OCI-M2 (cell line): ENCODE measurements around the gene NF2.

Experiments
- DNase-seq: peaks from one replicate; lab custom pipeline; 2025; ENCODE audit not compliant: unreplicated experiment; lab: John Stamatoyannopoulos, UW

The NF2 gene

DNA sequence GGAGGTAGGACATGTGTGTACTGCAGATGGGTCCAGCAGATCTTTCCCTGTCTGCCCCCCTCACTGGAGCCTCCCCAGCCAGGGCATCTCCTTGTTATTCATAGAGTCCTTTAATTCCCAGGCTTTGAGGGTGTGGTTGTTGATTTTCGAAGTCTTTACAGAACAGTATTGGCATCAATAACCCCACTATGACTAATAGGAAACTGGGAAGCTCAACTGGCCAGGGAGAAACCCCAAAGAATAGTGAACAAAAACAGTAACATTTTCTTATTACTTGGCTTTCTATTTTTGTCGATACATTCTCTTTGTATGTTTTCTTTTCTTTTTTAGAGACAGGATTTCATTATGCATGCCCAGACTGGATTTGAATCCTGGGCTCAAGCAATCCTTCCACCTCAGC, 57.9 kb downstream of the NF2 start:
- no peak for DNase-seq

DNA sequence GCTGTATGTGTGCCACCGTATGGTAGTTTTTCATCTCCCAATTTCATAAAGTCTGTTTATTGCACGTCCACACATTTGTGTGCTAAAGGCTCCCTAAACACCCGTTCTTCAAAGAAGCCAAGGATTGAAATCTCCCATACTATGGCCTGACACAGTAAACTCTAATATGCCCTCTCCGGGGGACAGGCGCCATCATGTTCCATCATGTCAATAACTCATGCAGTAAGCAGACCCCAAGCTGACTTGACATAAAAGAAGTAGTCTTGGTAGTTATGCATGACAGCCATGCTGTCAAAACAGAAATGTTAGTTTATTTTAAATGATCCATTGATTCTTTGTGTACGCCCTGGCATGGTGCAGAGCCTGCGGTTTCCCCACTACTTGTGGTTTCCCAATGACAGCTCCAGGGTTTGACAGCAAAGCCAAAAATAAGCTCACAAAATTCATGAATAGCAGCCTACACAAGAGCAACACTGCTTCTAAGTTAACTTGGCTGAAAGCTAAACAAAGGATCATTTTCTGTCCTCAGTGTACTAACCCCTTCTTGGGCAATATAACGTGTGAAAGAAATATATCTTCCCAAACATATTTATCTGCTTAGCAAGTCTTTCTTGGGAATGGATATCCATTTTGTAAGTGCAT, 59.9 kb downstream of the NF2 start:
- DNase-seq, result no peak

DNA sequence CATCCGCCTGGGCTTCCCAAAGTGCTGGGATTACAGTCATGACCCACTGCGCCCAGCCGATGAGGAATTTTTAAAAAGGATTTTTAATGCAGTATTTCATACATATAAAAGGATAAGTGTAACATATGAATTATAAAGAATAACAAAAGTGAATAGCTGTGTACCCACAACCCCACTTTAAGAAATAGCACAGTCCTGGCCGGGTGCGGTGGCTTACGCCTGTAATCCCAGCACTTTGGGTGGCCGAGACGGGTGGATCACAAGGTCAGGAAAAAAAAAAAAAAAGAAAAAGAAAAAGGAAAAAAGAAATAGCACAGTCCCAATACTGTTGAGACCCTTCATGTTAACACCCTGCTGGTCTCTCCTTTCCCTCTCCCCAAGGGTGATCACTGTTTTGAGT, 62.1 kb downstream of the NF2 start:
- DNase-seq, result no peak

DNA sequence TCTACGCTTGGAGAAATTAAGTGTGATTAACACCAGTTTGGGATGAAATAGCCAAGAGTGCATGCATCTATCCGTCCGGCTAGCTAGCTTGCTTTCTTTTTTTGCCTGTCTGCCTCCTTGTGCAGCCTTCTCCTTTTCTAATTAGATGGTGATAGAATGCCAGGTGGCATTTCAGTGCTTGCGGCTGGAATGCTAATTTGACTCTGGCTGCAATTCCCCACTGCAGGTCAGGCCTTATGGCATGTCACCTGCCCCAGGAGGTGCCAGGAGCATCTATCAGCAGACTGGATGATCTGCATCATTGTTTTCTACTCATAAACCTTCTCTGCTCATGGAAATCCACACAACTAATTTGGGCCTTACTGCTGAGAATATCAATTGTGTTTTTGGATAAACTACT, 65.2 kb downstream of the NF2 start:
- no peak for DNase-seq

- DNase-seq, result no peak
Observed at GRCh38 chr22:29670626-29671025, 67.2 kb downstream of the NF2 start.

DNA sequence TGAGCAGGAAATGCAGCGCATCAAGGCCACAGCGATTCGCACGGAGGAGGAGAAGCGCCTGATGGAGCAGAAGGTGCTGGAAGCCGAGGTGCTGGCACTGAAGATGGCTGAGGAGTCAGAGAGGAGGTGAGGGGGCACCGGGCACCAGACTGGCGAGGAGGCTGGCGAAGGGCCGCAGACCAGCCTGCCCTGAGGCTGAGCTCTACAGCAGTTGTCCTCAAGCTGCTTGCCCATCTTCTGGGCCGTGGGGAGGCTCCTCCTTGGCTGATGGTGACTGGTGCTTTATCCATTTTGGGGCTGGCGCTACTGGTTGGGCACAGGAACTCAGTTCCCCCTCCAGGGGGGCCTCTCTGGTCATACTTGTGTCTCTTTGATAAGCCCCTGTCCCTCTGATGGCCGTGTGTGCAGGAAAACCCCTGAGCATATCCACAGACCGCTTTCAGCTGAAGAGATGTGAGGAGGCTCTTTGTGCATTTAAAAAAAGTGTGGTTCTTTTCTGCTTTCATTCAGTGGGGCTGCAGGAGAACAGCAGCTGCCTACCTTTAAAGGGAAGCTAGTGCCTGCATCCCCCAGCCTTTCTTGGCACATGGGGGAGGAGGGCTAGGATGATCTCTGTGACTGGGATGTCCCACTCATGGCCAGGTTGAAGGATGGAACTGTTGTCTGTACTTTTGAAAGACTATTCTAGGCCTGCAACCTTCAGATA, 70.1 kb downstream of the NF2 start:
- DNase-seq, result no peak

- no peak for DNase-seq
Observed at GRCh38 chr22:29674121-29674520, 70.7 kb downstream of the NF2 start.

GRCh38 chr22:29679316-29679715, 75.9 kb downstream of the NF2 start:
- DNase-seq, result no peak

GRCh38 chr22:29683536-29683935, 80.1 kb downstream of the NF2 start:
- DNase-seq, result no peak

DNA sequence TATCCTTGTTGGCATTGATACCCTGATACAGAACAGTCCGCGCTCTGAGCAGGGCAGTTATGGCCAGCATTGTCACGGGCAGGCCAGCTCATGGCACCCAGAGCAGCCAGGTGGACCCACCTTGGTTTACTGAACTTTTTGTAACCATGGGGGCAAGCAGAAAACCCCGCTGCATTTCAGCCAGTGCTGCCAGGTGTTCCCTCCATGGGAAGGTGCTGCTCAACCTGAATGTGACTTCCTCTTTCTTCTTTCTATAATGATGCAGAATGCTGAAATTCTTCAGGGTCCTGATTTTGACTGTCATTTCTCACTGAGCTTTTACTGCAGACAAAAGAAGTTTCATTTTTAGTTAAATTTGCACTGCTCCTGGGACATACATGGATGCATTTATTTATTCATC, 80.8 kb downstream of the NF2 start:
- DNase-seq, result no peak

GRCh38 chr22:29689206-29689879, 85.9 kb downstream of the NF2 start:
- no peak for DNase-seq

- DNase-seq, result no peak
Observed at GRCh38 chr22:29689880-29690213, 86.4 kb downstream of the NF2 start.

DNA sequence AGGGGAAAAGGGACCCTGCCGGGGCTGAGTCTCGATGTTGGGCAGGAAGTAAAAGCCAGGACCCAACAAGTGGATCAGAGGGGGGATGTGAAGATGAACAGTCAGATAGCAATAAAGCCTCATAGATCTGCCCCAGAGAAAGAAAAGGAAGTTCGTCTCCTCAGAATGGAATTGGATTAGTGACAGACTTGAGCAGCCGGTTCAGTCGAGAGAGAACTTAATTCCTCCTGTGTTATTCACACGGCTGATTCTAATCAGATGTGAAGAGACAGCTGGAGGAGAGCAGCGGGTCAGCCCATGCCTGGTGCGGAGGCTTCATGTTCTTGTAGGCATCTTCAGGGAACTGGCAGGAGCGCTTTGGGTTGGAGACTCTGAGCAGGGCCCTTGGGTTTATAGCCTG, 87.0 kb downstream of the NF2 start:
- DNase-seq, result no peak

DNA sequence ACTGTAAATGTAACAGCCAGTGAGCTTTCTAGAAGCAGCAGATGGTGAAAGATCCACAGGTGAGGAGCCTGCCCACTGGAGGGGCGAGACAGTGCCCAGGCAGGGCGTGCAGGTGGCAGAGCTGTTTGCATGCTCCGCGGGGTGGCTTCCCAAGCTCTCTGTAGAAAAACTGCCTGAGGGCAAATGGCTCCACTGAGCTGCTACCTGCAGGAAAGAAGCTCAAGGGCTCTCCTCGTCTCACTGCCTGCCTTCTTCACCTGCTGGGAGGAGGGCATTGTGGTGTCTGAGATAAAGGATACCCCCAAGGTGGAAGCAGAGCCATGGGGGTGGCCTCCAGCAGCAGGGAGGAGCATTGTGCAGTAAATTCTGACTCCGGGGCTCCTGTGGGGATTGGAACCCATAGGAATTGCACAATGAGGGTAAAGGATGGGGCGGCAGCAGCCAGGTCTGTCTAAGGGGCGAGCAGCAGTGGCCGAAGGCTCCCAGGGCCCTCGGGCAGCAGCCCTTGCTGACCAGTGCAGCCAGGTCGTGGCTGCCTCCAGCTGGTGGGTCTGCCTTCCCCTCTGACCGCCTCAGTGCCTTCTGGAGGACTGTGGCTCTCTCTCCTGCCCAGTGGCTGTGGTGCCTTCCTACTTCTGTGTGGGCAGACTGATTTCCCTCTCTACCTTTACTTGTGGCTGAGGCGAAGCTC, 88.3 kb downstream of the NF2 start:
- DNase-seq, result no peak

DNA sequence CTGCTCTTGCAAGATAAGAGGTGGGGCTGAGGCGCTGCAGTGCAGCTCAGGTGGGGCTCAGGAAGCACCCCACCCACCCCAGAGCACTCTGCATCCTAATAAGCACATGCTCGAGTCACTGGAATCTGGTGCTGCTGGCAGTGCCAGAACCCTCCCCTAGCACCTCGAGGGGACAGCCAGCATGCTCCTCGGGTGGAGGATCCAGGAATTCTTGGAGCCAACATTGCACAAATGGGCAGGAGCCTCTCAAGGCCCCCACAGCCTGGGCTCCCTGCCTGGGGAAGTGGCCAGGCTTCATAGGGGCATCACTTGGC, 88.9 kb downstream of the NF2 start:
- DNase-seq, result no peak

- DNase-seq, result no peak
Observed at GRCh38 chr22:29693161-29693560, 89.7 kb downstream of the NF2 start.

- DNase-seq, result no peak
Observed at GRCh38 chr22:29693671-29694070, 90.2 kb downstream of the NF2 start.

DNA sequence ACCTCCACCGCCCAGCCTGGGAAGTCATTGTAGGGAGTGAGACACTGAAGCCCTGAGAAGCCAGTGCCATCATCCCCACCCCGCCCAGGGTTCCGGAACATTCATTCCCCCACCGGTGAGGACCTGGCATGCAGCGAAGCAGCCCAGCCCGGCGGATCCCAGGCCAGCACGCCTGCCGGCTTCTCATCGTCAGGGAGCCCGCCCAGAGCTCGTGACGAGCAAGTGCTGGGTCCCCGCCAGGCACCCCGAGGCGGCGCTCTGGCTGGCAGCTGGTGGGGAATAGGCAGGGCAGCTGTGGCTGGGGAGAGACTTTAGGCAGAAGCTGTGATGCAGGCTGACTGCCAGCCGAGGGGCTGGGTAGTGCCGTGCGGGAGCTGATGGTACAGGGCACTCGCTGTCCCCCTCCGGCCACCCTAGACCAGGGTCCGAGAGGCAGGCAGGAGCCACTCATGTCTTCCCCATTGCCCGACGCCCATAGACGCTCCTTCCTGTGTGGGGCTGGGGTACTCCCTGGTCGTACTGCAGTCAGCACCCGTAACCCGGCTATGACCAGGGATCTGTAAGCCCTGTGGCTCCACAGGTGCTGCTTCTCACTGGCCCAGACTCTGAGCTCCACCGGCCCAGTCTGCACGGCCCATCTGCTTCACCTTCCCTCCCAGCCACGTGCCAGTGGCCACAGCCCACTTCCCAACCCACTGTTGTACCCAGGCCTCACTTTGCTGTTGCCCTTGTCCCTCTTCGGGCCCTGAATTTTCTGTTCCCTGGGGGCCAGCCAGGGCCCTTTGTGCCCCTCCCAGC, 91.9 kb downstream of the NF2 start:
- no peak for DNase-seq

DNA sequence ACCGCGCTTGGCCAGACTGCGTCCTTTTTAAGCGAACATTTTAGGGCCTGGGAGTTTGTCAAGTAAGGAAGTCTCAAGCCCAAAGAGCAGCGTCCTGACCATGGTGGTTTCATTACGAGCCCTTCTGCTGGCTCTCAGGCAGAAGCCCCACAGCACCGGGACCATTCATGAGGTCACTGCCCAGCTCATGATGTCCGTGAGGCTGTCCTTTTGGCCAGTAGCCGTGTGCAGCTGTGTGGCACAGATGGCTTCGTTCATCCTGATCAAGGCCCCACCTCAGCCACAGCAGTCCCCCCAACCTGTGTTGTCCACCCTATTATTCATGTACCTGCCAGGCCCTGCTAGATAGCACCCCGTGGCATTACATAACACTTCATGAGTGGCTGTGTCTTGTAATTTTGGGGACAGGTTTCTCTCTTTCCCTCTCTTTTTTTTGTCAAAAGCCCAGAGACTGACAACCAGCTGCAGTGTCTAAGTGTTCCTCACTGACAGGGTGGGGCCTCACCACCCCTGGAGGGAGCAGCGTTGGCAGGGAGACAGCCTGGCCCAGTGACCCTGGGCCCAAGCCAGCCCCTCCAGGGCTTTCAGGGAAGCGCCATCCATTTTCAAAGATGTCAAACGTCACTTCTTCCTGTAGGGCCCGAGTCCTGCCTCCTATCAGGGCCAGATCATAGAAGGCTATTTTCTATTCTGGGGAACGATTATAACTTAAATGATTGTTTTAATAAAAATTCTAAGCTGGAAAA, 94.6 kb downstream of the NF2 start:
- no peak for DNase-seq

DNA sequence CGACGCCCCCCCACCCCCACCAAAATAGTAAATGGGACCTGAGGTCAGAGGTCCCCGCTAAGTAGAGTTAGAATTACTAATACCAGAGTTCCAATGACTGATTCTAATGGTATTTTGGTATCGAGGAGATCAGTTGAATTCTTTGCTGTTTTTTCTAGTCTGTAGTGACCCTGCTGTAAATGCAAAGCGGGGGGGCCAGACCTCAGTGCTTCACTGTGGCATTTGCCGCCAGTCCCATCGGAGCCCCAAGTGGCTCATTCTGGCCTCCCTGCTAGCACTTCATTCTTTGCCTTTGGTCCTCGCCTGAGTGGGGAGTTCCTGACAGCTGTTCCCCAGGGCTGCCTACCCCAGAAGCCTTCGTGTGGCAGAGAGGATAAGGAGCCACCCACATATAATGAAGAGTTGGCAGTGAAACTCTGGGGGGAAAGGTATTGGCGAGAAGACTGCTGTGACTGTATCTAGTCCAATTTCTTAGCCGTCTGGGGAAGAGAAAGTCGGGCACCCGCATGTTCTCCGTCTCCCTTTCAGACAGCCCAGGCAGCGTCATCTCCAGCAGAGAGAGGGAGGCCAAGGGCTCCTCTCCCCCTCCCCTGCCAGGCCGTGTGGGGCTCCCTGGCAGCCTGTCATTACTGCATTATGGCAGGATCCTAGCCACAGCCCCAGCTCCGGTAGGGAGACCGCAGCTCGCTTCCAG, 96.9 kb downstream of the NF2 start:
- no peak for DNase-seq
